Muscle of leg (tissue), 11 donors: Measurements from ENCODE around the gene TTC13. TPM values are rescaled to one million over a fixed set of nuclear protein-coding genes. Genes with fewer than 3 reads are reported as not detected.

Source experiments
- DNase-seq: peaks from one replicate; pipeline ENCODE4 v3.0.0; 2013
- H3K27ac ChIP-seq: one replicate; pipeline ENCODE4 v1.5.1; 2013; ENCODE audit warnings: mild to moderate bottlenecking, low read length, control low read depth
- H3K27me3 ChIP-seq: one replicate; pipeline ENCODE4 v1.6.1; 2013; ENCODE audit warnings: low read length; ENCODE audit not compliant: control insufficient read depth, insufficient read depth
- H3K36me3 ChIP-seq: one replicate; pipeline ENCODE4 v1.6.1; 2013; ENCODE audit warnings: low read length; ENCODE audit not compliant: control insufficient read depth, insufficient read depth
- H3K4me1 ChIP-seq: one replicate; pipeline ENCODE4 v1.6.1; 2013; ENCODE audit warnings: low read length; ENCODE audit not compliant: control insufficient read depth, insufficient read depth
- H3K4me3 ChIP-seq: one replicate; pipeline ENCODE4 v1.5.1; 2013; ENCODE audit warnings: low read length, control low read depth
- H3K9me3 ChIP-seq: replicated peaks from 2 replicates; pipeline ENCODE4 v1.6.1; 2013; ENCODE audit warnings: low read depth, low read length; ENCODE audit not compliant: control insufficient read depth
- WGBS: methylation state at CpG from one replicate; pipeline ENCODE4 v1.1.5; 2013; ENCODE audit warnings: missing lambda C conversion rate; ENCODE audit not compliant: insufficient coverage; 5-methylcytosine and 5-hydroxymethylcytosine counted together
- polyA plus RNA-seq, 8 donors: library from polyadenylated mRNA; unstranded; fragments of 120-200 nt; gene quantifications; one replicate each; pipeline versions ENCODE4 v1.2.1 to v1.2.3, GENCODE V29; 2013; ENCODE audit warnings: inconsistent platforms in 1 of 8, low replicate concordance in 1 of 8; ENCODE audit not compliant: insufficient read length in 8 of 8, insufficient read depth in 1 of 8
- total RNA-seq: library from RNA; stranded (reverse); fragments of 120-200 nt; gene quantifications from one replicate; pipeline ENCODE4 v1.2.4, GENCODE V29; 2013

The TTC13 gene
- total and polyA plus RNA-seq, 9 donors, result 12.7 to 19.8 (median 15.4) TPM

- H3K9me3 ChIP-seq, result peaks cover 4% of the 10 kb centered on the region
- no peak for DNase-seq
- H3K4me1 ChIP-seq, result peaks cover 19% of the 10 kb centered on the region
- WGBS, result 38% methylated on average over 1 of the region's 8 CpGs
- H3K27ac ChIP-seq, result no peak overlapping the region
- H3K27me3 ChIP-seq, result peaks cover 9% of the 10 kb centered on the region
- H3K36me3 ChIP-seq, result no peaks in the 10 kb centered on the region
- H3K4me3 ChIP-seq, result no peak overlapping the region
Measured at GRCh38 chr1:230879778-230880177, 98.9 kb downstream of the TTC13 start.

GRCh38 chr1:230878591-230878990, 100.1 kb downstream of the TTC13 start:
- Histone ChIP-seq H3K27me3 (peaks cover 11% of the 10 kb centered on the region), H3K9me3 (no peaks in the 10 kb centered on the region), H3K36me3 (no peaks in the 10 kb centered on the region), H3K4me1 (peaks cover 15% of the 10 kb centered on the region), H3K27ac (peak overlapping the region; percentile 13), H3K4me3 (no peak overlapping the region)
- peak; percentile 85 for DNase-seq
- WGBS, result 22% methylated on average over 1 of the region's 5 CpGs

GRCh38 chr1:230877924-230878590, 100.6 kb downstream of the TTC13 start:
- Histone ChIP-seq H3K9me3 (no peaks in the 10 kb centered on the region), H3K27ac (no peak overlapping the region), H3K4me1 (peaks cover 14% of the 10 kb centered on the region), H3K36me3 (no peaks in the 10 kb centered on the region), H3K27me3 (peaks cover 11% of the 10 kb centered on the region), H3K4me3 (no peak overlapping the region)
- DNase-seq, result no peak
- 60% methylated on average over 1 of the region's 4 CpGs for WGBS

GRCh38 chr1:230877146-230877923, 101.3 kb downstream of the TTC13 start:
- 75% methylated on average over 9 of the region's 14 CpGs for WGBS
- Histone ChIP-seq H3K9me3 (no peaks in the 10 kb centered on the region), H3K27me3 (peaks cover 11% of the 10 kb centered on the region), H3K36me3 (no peaks in the 10 kb centered on the region), H3K4me1 (peaks cover 14% of the 10 kb centered on the region), H3K27ac (no peak overlapping the region), H3K4me3 (no peak overlapping the region)
- DNase-seq, result no peak

GRCh38 chr1:230876660-230877059, 102.0 kb downstream of the TTC13 start:
- H3K4me1 ChIP-seq, result peaks cover 14% of the 10 kb centered on the region
- H3K9me3 ChIP-seq, result no peaks in the 10 kb centered on the region
- no peaks in the 10 kb centered on the region for H3K36me3 ChIP-seq
- no peak overlapping the region for H3K4me3 ChIP-seq
- H3K27me3 ChIP-seq, result peaks cover 11% of the 10 kb centered on the region
- DNase-seq, result no peak
- WGBS, result 100% methylated on average over 2 of the region's 6 CpGs
- H3K27ac ChIP-seq, result no peak overlapping the region

GRCh38 chr1:230875370-230875769, 103.3 kb downstream of the TTC13 start:
- Histone ChIP-seq H3K4me1 (peaks cover 17% of the 10 kb centered on the region), H3K27me3 (peaks cover 7% of the 10 kb centered on the region), H3K27ac (no peak overlapping the region), H3K36me3 (no peaks in the 10 kb centered on the region), H3K9me3 (no peaks in the 10 kb centered on the region), H3K4me3 (no peak overlapping the region)
- WGBS, result 88% methylated on average over 8 of the region's 8 CpGs
- no peak for DNase-seq

GRCh38 chr1:230870916-230871315, 107.7 kb downstream of the TTC13 start:
- H3K27me3 ChIP-seq, result peaks cover 2% of the 10 kb centered on the region
- H3K36me3 ChIP-seq, result peaks cover under 1% of the 10 kb centered on the region
- no peak overlapping the region for H3K4me3 ChIP-seq
- no peak overlapping the region for H3K27ac ChIP-seq
- 91% methylated on average over 4 of the region's 4 CpGs for WGBS
- DNase-seq, result no peak
- H3K9me3 ChIP-seq, result no peaks in the 10 kb centered on the region
- peaks cover 22% of the 10 kb centered on the region for H3K4me1 ChIP-seq

- Histone ChIP-seq H3K4me1 (peaks cover 36% of the 10 kb centered on the region), H3K27me3 (peaks cover under 1% of the 10 kb centered on the region), H3K27ac (peak overlapping the region; percentile 93), H3K36me3 (peaks cover 9% of the 10 kb centered on the region), H3K4me3 (no peak overlapping the region), H3K9me3 (no peaks in the 10 kb centered on the region)
- WGBS, result no CpG with 5 or more reads among the region's 4 CpGs
- peak; percentile 67 for DNase-seq
Measured at GRCh38 chr1:230869500-230869899, 109.2 kb downstream of the TTC13 start.

GRCh38 chr1:230868736-230869385, 109.8 kb downstream of the TTC13 start:
- H3K27ac ChIP-seq, result peak overlapping the region; percentile 93
- no peaks in the 10 kb centered on the region for H3K27me3 ChIP-seq
- whole genome bisulfite sequencing, result 2% methylated on average over 31 of the region's 40 CpGs
- H3K4me3 ChIP-seq, result peak overlapping the region; percentile 62
- peaks cover 9% of the 10 kb centered on the region for H3K36me3 ChIP-seq
- no peaks in the 10 kb centered on the region for H3K9me3 ChIP-seq
- DNase-seq, result peak; percentile 83
- peaks cover 42% of the 10 kb centered on the region for H3K4me1 ChIP-seq
